NCI-H1105 (cell line): Measurements from ENCODE around the gene USP6NL.

ENCODE experiments used
- DNase-seq: peaks from one replicate; lab custom pipeline; 2025; lab: John Stamatoyannopoulos, UW

USP6NL gene

GRCh38 chr10:11593612-11594011, 17.8 kb downstream of the USP6NL start:
- no peak for DNase-seq

DNA sequence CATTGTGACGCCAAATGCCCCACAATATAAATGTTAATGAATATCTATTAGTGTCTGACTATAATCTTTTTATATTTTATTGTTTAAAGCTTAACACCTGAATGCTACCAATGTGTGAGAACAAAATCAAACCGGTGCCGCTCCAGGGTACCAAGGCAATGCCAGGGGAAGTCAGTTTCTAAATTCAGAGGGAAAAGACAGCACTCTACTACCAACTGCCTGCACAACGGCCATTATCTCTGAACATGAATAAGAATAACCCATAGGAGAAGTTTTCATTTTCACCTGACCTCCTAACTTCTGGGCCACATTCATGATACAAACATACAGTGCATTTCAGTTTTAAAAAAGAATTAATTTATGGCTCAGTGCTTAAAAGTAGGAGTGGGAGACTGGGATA, 21.7 kb downstream of the USP6NL start:
- DNase-seq: no peak

- DNase-seq: no peak
Observed at GRCh38 chr10:11588873-11589574, 22.4 kb downstream of the USP6NL start.

GRCh38 chr10:11587722-11588259, 23.7 kb downstream of the USP6NL start:
- DNase-seq: no peak

DNA sequence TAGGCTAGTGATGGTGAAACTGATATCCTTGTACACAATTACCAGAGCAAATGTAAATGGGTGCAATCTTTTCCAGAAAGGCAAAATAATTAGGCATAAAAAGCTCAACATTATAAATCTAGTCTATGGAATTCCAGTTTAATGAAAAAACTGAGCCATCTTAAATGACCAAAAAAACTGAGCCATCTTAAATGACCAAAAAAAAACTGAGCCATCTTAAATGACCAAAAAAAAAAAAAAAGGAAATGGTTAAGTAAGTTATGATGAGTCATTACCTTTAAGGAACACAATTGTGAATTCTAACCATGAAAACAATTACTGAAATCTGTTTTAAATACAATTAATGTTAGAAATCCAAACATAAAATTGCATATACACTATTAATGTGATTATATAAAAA, 25.3 kb downstream of the USP6NL start:
- DNase-seq: no peak

GRCh38 chr10:11581213-11581612, 30.2 kb downstream of the USP6NL start:
- DNase-seq: no peak

GRCh38 chr10:11579885-11580284, 31.6 kb downstream of the USP6NL start:
- no peak for DNase-seq

GRCh38 chr10:11578802-11579255, 32.6 kb downstream of the USP6NL start:
- DNase-seq: no peak

GRCh38 chr10:11576092-11576809, 35.2 kb downstream of the USP6NL start:
- DNase-seq: no peak

GRCh38 chr10:11573497-11573896, 38.0 kb downstream of the USP6NL start:
- DNase-seq: no peak

DNA sequence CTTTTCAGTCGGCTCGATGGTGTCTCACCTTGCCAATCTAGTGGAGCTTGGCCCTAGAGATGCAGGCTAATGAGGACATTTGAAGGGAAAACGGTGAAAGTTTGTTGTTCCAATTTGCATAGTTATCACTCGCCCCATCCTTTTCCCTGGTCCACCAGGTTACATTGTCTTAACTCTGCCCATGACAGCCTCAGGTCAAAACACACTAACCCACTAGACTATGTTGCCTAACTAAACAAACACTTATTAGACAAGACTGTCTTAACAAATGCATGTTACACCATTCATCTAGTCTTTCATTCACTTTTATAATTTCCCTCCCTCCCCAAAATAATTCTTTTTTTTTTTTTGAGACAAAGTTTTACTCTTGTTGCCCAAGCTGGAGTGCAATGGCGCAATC, 40.7 kb downstream of the USP6NL start:
- DNase-seq: no peak

GRCh38 chr10:11569471-11569870, 42.0 kb downstream of the USP6NL start:
- DNase-seq: no peak

GRCh38 chr10:11568578-11568977, 42.9 kb downstream of the USP6NL start:
- no peak for DNase-seq

DNA sequence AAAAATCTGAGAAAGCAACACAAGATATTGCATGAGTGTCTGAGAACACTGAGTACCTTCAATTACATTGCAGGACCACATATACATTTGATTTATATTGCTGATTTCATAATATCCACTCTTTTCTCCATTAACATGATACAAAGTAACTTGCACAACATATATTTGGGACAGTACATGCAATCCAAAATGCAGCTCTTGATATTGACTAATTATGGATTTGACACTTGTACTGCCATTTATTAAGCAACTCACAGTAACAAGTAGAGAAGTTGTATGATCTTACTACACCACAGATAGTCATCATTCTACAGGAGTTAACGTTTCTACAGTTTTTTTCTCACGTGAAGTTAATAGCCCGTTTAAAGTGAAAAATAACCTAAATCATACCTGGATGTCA, 46.7 kb downstream of the USP6NL start:
- no peak for DNase-seq

DNA sequence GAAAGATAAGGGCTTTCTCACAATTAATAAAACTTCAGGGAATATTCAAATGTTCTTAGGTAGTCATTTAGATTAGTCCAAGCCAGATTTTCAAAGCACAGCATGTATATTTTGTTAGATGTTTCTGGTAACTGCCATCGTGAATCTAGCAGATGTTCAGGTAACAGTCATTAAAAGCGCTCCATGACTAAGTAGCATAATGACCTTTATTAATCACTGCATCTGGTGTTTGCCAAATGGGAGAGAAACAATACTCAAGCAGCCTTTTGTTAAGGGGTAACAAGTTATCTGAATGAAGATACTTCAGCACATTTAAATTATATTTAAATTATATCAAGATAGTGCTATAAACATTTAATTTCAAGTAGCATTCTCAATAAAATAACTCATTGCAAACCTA, 47.5 kb downstream of the USP6NL start:
- DNase-seq: no peak

DNA sequence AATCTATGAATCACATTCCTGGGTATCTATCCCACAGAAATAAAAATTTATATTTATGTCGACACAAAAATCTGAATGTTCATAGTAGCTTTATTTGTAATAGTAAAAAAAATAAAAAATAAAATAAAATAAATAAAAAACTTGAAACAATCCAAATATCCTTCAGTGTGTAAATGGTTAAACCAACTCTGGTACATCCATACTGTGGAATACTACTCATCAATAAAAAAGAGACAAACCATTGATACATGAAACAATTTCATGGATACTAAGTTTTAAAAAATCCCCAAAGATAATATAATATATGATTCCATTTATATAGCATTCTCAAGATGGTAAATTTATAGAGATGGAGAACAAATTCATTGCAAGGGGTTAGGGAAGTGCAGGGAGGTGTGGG, 48.6 kb downstream of the USP6NL start:
- no peak for DNase-seq

- DNase-seq: no peak
Observed at GRCh38 chr10:11560076-11560709, 51.3 kb downstream of the USP6NL start.

GRCh38 chr10:11557967-11558366, 53.5 kb downstream of the USP6NL start:
- DNase-seq: no peak

- no peak for DNase-seq
Observed at GRCh38 chr10:11557513-11557912, 53.9 kb downstream of the USP6NL start.

GRCh38 chr10:11555556-11555955, 55.9 kb downstream of the USP6NL start:
- DNase-seq: no peak

DNA sequence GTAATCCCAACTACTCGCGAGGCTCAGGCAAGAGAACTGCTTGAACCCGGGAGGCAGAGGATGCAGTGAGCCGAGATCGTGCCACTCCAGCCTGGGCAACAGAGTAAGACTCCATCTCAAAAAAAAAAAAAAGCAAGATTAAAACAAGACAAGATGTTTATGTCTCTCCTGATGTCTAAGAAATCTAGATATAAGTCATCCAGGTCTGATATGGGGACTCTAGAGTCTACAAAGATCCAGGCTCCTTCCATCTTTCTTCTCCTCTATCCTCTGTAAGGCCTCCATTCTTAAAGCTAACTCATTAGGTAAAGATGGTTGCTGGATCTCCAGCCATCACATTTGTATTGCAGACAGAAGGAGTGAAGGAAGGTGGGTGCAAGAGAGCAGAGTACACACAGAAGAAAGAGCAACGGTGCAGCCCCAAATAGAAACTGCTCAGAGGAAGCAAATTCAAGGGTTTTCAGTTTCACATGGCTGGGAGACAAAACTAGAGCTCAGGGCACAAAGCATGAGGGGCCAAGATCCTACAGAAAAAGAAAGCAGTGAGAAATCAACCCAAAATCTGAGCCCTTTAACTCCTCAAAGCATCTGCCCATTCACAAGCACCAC, 57.6 kb downstream of the USP6NL start:
- DNase-seq: no peak

DNA sequence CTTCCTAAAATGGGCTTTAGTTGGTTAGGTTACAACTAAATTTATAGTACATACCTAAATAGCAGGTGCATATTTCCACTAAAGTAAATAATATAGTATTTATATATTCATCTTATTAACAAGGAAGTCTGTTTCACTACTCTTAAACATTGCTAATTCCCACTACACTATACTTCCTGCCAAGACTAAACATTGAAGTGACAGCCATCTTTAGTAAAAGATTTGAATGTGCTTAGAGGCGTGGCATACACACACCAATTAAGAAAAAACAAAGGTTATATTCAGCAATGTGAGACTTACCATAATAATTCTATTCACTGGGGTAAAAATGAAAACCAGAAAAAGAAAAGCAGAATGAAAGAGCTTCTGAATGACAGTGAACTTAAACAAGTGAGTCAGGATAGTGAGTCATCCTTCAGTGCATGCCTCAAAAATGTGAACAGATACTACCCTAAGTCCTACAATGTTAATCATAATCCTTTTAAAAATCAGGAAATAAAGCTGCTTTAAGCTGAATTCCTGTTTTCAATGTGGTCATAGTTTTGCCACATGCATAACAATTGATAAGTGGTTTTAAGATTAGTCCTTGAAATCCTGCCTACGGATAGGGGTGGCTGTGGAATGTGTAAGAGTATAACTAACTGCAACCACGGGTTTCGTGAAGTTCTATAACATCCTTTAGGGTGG, 59.4 kb downstream of the USP6NL start:
- no peak for DNase-seq
